Body of pancreas (tissue), 4 donors: ENCODE data around the gene SMCHD1. TPM values are rescaled to one million over a fixed set of nuclear protein-coding genes. Genes with fewer than 3 reads are reported as not detected.
"Not testable (repeated sequence)": the region's sequence is repeated elsewhere in the genome, so short reads cannot be mapped to it uniquely, and the experiment has no call there.

Experiments used
- ATAC-seq: fragments of 150-250 bp; one replicate; pipeline ENCODE4 v1.9.1; 2016
- DNase-seq, 4 donors: peaks; one replicate each; pipeline ENCODE4 v3.0.0-alpha.2; 2019
- H3K27ac ChIP-seq, 4 donors: fragments of 200-600 bp; sonication (generic); 1 replicate in 3 of 4; 2 replicates in 1 of 4; pipeline versions ENCODE4 v1.5.1 to v1.6.1; 2016 to 2019; ENCODE audit warnings: mild to moderate bottlenecking in 1 of 4, mixed read lengths in 1 of 4, moderate library complexity in 1 of 4
- H3K27me3 ChIP-seq, 2 donors: fragments of 200-600 bp; sonication (generic); one replicate each; pipeline ENCODE4 v1.6.0; 2016; ENCODE audit warnings: mild to moderate bottlenecking in 1 of 2
- H3K36me3 ChIP-seq, 2 donors: fragments of 200-600 bp; sonication (generic); replicated peaks in 1 of 2; 2 replicates each; pipeline ENCODE4 v1.5.1; 2016; ENCODE audit warnings: low read depth in 2 of 2; ENCODE audit not compliant: insufficient read depth in 1 of 2
- H3K4me1 ChIP-seq: fragments of 200-600 bp; sonication (generic); one replicate; pipeline ENCODE4 v1.6.0; 2016
- H3K4me3 ChIP-seq, 2 donors: fragments of 200-600 bp; sonication (generic); 1 replicate in 1 of 2; 2 replicates in 1 of 2; pipeline ENCODE4 v1.5.1; 2016 to 2019
- H3K9me3 ChIP-seq, 3 donors: fragments of 200-600 bp; sonication (generic); 1 replicate in 2 of 3; 2 replicates in 1 of 3; pipeline ENCODE4 v1.5.1; 2016
- POLR2A ChIP-seq, 3 donors: fragments of 450-650 bp; IDR thresholded peaks; one replicate each; pipeline ENCODE4 v1.6.1; 2016; ENCODE audit warnings: antibody characterized with exemption in 3 of 3, mild to moderate bottlenecking in 2 of 3
- WGBS, 2 donors: methylation state at CpG; one replicate each; pipeline ENCODE4 v1.1.5; 2017; 5-methylcytosine and 5-hydroxymethylcytosine counted together
- intact Hi-C: fragments of 100-400 bp; cut with DNase I; formaldehyde crosslinking; loops from one replicate; pipeline ENCODE4 v1.15.1; 2023
- total RNA-seq, 2 donors: library from RNA; depleted of rRNA; stranded (reverse); fragments of >200 nt; gene quantifications; one replicate each; pipeline ENCODE4 v1.1.0, GENCODE V29; 2016
- TF ChIP-seq, protein P1 (sequence below), 7 experiments: fragments of 450-650 bp in 4 of 7; fragments of 200-600 bp in 3 of 7; sonication (generic) in 3 of 7; IDR thresholded peaks; one replicate each; pipeline ENCODE4 v1.5.1; 2016 to 2019; ENCODE audit warnings: antibody characterized with exemption in 7 of 7

SMCHD1 gene
- total RNA-seq, 2 donors from 2014 or later = 56.0 to 100 TPM

DNA sequence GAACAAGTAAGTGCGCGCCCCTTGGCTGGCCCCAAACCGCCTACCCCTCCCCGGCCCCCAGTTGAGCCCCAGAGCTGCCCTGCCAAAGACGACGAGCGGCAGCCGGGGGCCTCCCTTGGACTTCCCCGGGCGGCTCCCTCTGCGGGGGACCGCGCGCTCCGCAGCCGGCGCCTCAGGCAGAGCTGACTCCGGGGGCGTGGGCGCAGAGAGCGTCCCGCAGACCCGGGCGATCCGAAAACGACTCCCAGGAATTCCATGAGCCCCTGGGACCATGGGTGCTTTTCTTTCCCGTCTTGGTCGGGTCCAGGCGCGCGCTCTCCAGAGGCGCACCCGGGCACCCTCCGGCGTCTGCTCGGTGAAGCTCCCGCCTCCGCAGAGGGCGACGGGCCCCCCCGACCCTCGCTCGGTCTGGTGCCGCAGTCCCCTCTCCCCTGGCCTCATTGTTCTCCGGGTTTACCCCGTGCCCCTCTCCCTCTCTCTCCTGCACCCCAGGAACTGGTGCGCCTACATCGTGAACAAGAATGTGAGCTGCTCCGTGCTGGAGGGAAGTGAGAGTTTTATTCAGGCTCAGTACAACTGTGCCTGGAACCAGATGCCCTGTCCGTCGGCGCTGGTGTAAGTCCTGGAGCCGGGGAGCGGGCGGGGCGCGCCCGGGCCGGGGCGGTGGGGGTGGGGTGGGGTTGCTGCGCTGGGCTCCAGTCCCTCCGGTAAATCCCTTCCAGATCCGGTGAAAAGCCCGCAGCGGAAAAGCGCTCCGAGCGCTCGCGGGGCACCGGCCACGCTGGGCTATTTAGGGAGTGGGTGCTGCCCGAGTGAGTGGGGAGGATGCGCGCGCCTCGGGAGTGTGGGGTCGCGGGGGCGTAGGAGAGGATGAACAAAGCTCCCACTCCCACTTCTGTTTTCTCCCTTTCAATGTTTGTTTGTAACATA, 192.1 kb downstream of the SMCHD1 start:
- Histone ChIP-seq H3K4me1 (peaks cover 22% of the 10 kb centered on the region), H3K9me3 (no peaks in the 10 kb centered on the region), H3K4me3 (peak overlapping the region in 1 of 2 donors; percentile 17), H3K27me3 (no peaks in the 10 kb centered on the region), H3K36me3 (no peaks in the 10 kb centered on the region), H3K27ac (peak overlapping the region in 1 of 4 donors; percentile 60)
- DNase-seq = peak in 1 of 4 donors; percentile 16
- ATAC-seq = peak; percentile 31
- TF ChIP-seq POLR2A (IDR thresholded peaks at IDR 0.05) = no peak
- TF ChIP-seq, protein P1, sequence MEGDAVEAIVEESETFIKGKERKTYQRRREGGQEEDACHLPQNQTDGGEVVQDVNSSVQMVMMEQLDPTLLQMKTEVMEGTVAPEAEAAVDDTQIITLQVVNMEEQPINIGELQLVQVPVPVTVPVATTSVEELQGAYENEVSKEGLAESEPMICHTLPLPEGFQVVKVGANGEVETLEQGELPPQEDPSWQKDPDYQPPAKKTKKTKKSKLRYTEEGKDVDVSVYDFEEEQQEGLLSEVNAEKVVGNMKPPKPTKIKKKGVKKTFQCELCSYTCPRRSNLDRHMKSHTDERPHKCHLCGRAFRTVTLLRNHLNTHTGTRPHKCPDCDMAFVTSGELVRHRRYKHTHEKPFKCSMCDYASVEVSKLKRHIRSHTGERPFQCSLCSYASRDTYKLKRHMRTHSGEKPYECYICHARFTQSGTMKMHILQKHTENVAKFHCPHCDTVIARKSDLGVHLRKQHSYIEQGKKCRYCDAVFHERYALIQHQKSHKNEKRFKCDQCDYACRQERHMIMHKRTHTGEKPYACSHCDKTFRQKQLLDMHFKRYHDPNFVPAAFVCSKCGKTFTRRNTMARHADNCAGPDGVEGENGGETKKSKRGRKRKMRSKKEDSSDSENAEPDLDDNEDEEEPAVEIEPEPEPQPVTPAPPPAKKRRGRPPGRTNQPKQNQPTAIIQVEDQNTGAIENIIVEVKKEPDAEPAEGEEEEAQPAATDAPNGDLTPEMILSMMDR (IDR thresholded peaks at IDR 0.05) = no peak
- intact Hi-C loops = no loop called here
- WGBS, 2 donors = 2 to 4% methylated on average over 19 to 76 of the region's 80 CpGs

DNA sequence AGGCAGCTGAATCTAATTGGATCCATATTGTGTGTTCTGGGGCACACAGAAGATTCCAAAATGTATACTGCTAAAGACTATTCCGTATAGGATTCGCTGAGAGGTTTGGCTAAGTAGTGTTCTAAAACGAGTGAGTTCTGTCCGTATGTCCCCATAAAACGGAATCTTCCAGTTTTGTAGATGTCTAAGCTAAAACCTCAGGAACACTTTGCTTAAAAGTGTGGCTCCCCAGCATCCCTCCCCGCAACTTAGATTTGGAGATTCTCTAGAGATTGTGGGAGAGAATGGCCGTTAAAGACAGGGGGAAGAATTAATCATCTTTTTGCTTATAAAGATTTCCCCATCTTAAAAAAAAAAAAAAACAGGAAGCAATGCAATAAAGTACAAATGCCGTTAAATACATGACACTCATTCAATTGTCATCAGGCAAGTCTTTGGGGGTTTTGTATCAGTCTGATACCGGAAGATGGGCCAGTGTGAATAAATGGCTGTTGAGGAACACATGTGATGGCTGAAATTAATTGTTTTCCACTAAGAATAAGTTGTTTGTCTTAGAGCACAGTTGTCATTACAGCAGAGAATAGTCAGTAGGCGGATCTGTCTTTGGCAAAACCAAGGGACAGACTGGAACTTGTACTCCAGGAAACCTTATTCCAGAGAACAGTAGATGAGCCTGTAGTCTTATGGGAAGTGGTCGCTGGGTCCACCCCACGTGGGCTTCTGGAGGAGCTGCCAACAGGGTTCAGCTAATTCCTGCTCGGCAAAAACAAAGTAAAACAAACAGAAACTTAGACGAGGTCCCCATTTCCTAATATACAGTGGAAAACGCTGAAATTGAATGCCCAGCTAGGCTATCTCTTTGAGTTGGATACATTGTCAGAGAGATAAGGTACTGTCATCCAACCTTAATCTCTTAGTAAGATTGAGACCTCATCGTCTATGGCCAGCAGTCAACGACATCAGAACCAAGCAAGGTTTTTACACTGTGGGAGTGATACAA, 193.0 kb downstream of the SMCHD1 start:
- Histone ChIP-seq H3K27ac (peak overlapping the region in 1 of 4 donors; percentile 60), H3K27me3 (no peaks in the 10 kb centered on the region), H3K4me3 (peak overlapping the region in 1 of 2 donors; percentile 17), H3K36me3 (no peaks in the 10 kb centered on the region), H3K9me3 (no peaks in the 10 kb centered on the region), H3K4me1 (peaks cover 22% of the 10 kb centered on the region)
- TF ChIP-seq, protein P1 (IDR thresholded peaks at IDR 0.05) = no peak
- no peak for TF ChIP-seq POLR2A (IDR thresholded peaks at IDR 0.05)
- ATAC-seq = no peak
- intact Hi-C loops = no loop called here
- no peak for DNase-seq
- 26 to 32% methylated on average over 17 of the region's 17 CpGs for WGBS, 2 donors

DNA sequence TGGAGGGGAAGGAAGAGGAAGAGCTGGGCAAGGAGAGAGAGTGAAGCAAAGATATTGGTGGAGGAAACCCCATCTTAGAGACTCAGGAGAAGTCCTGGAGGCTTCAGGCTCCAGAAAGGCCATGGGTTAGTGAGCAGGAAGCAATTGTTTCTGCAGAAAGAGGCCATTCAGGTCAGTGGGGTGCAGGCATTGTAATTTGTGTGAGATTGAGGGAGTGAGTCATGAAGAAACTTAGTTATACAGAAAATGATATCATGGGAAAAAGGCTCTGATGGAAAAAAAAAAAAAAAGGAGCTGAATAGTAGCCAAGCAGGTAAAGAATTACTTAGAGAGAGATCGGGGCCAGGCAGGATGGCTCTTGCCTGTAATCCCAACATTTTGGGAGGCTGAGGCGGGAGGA, 195.3 kb downstream of the SMCHD1 start:
- no peak overlapping the region for H3K4me3 ChIP-seq
- 77 to 81% methylated on average over 2 of the region's 2 CpGs for WGBS, 2 donors
- no peaks in the 10 kb centered on the region for H3K36me3 ChIP-seq
- H3K27me3 ChIP-seq = no peaks in the 10 kb centered on the region
- H3K9me3 ChIP-seq = no peaks in the 10 kb centered on the region
- H3K4me1 ChIP-seq = peaks cover 27% of the 10 kb centered on the region
- DNase-seq = no peak
- intact Hi-C loops = loop anchor here (10.0 kb wide), 1 partner anchor 64 kb away; no protein-coding TSS in a partner anchor
- no peak overlapping the region for H3K27ac ChIP-seq
- no peak for TF ChIP-seq POLR2A (IDR thresholded peaks at IDR 0.05)
- TF ChIP-seq, protein P1 (IDR thresholded peaks at IDR 0.05) = no peak
- no peak for ATAC-seq

DNA sequence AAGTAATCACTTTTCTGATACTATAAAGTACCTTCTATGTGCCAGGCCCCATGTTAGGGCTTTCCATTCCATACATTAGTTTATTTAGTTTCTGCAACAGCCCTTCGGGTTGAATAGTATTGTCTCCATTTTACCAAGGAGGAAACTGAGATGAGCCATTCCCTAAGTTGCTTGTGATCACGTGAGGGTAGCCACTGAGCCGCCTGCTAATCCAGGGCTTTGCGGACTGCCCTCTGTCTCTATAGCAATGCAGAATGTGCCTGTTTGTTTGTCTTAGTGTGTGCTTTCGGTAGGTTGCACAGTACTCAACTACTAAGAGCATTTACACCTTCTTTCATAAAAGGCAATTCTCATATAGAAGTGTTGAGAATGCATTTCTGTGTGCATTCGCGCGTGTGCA, 196.2 kb downstream of the SMCHD1 start:
- Histone ChIP-seq H3K27ac (no peak overlapping the region), H3K9me3 (no peaks in the 10 kb centered on the region), H3K27me3 (no peaks in the 10 kb centered on the region), H3K4me1 (peaks cover 18% of the 10 kb centered on the region), H3K36me3 (no peaks in the 10 kb centered on the region), H3K4me3 (no peak overlapping the region)
- intact Hi-C loops = loop anchor here (10.0 kb wide), 1 partner anchor 63 kb away; no protein-coding TSS in a partner anchor
- DNase-seq = no peak
- WGBS, 2 donors = 88 to 94% methylated on average over 8 of the region's 8 CpGs
- no peak for ATAC-seq
- TF ChIP-seq, protein P1 (IDR thresholded peaks at IDR 0.05) = no peak
- TF ChIP-seq POLR2A (IDR thresholded peaks at IDR 0.05) = no peak

DNA sequence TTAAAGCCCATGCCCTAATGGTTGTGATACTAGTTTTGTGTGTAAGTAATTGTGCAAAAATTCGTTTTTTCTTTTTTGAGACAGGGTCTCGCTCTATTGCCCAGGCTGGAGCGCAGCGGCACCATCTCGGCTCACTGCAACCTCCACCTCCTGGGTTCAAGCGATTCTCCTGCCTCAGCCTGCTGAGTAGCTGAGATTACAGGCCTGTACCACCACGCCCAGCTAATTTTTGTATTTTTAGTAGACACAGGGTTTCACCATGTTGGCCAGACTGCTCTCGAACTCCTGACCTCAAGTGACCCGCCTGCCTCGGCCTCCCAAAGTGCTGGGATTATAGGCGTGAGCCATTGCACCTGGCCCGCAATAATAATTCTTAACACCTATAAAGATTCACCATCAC, 196.9 kb downstream of the SMCHD1 start:
- ATAC-seq, H3K27me3 ChIP-seq, H3K36me3 ChIP-seq, H3K4me3 ChIP-seq, DNase-seq, H3K9me3 ChIP-seq, H3K27ac ChIP-seq: not testable (repeated sequence)
- 86 to 87% methylated on average over 12 of the region's 12 CpGs for WGBS, 2 donors
- peaks cover 13% of the 10 kb centered on the region for H3K4me1 ChIP-seq
- intact Hi-C loops = loop anchor here (10.0 kb wide), 1 partner anchor 62 kb away; no protein-coding TSS in a partner anchor
